GM12878 (cell line): Measurements from ENCODE around the gene EED. TPM values are rescaled to one million over a fixed set of nuclear protein-coding genes. Genes with fewer than 3 reads are reported as not detected.

Experiments used
- ATAC-seq: fragments of 200-7000 bp; cut with Tn5 transposase; 3 replicates; pipeline ENCODE4 v1.9.1; 2020; ENCODE audit warnings: mild to moderate bottlenecking, moderate library complexity
- BruUV-seq: library from RNA; stranded (reverse); fragments of 400-500 nt; replicated peaks from 2 replicates; lab custom pipeline; 2021; lab: Mats Ljungman, UMichigan
- CTCF ChIA-PET: fragments of 300-600 bp; sonication (Branson Sonifier 250); formaldehyde crosslinking; extraction: SDS; loops from one replicate; lab custom pipeline; 2021; ENCODE audit warnings: inconsistent platforms; lab: Yijun Ruan, JAX
- POLR2A ChIA-PET: fragments of 350-600 bp; formaldehyde crosslinking; extraction: SDS; loops from one replicate; lab custom pipeline; 2021; ENCODE audit warnings: inconsistent platforms; lab: Charles Lee
- RAD21 ChIA-PET: fragments of 300-600 bp; sonication (Branson Sonifier 250); formaldehyde crosslinking; loops from one replicate; lab custom pipeline; 2023; ENCODE audit warnings: antibody characterized with exemption; ENCODE audit not compliant: unreplicated experiment; lab: Charles Lee
- SMC1A ChIA-PET: fragments of 300-600 bp; sonication (Branson Sonifier 250); formaldehyde crosslinking; loops from one replicate; lab custom pipeline; 2023; ENCODE audit not compliant: unreplicated experiment, uncharacterized antibody; lab: Charles Lee
- DNase-seq: peaks from one replicate; pipeline ENCODE4 v3.0.0-alpha.2; 2011; ENCODE audit warnings: low read depth, low spot score
- FAIRE-seq: peaks from 3 replicates; lab custom pipeline; 2011; peaks lifted over from hg19 to GRCh38; lab: Jason Lieb, UNC
- H2AFZ ChIP-seq: 2 replicates; pipeline ENCODE4 v1.6.0; 2011; ENCODE audit warnings: low read depth, low read length, control low read depth; ENCODE audit not compliant: control insufficient read depth
- H3K27ac ChIP-seq: 2 replicates; pipeline ENCODE4 v1.5.1; 2011; ENCODE audit warnings: control low read depth; ENCODE audit not compliant: control insufficient read depth, insufficient read depth
- H3K27me3 ChIP-seq, 2 experiments: replicated peaks in 1 of 2; 2 replicates each; pipeline versions ENCODE4 v1.6.0 to v1.6.1; 2011; ENCODE audit warnings: low read length in 1 of 2; ENCODE audit not compliant: control insufficient read depth in 2 of 2, insufficient read depth in 2 of 2
- H3K36me3 ChIP-seq, 2 experiments: 2 replicates each; pipeline ENCODE4 v1.5.1; 2011; ENCODE audit warnings: low read length in 1 of 2; ENCODE audit not compliant: control insufficient read depth in 2 of 2, insufficient read depth in 2 of 2
- H3K4me1 ChIP-seq: 2 replicates; pipeline ENCODE4 v1.6.1; 2011; ENCODE audit warnings: mild to moderate bottlenecking, low read length, moderate library complexity, mixed read lengths; ENCODE audit not compliant: control insufficient read depth, insufficient read depth
- H3K4me2 ChIP-seq: 2 replicates; pipeline ENCODE4 v1.6.0; 2011; ENCODE audit warnings: control low read depth; ENCODE audit not compliant: control insufficient read depth, insufficient read depth
- H3K4me3 ChIP-seq: fragments of 200-600 bp; sonication (generic); 2 replicates; pipeline ENCODE4 v1.5.1; 2016
- H3K79me2 ChIP-seq: 2 replicates; pipeline ENCODE4 v1.6.0; 2011; ENCODE audit warnings: low read length; ENCODE audit not compliant: control insufficient read depth, insufficient read depth
- H3K9ac ChIP-seq: 2 replicates; pipeline ENCODE4 v1.8.0; 2011; ENCODE audit warnings: low read length, control low read depth, mixed read lengths; ENCODE audit not compliant: control insufficient read depth, insufficient read depth
- H3K9me3 ChIP-seq: replicated peaks from 3 replicates; pipeline ENCODE4 v1.5.1; 2011; ENCODE audit warnings: mild to moderate bottlenecking, low read length; ENCODE audit not compliant: control insufficient read depth, insufficient read depth
- H4K20me1 ChIP-seq: 2 replicates; pipeline ENCODE4 v1.6.0; 2011; ENCODE audit not compliant: control insufficient read depth, insufficient read depth
- CTCF ChIP-seq, 3 experiments: IDR thresholded peaks in 2 of 3; conservative IDR thresholded peaks in 1 of 3; 2 replicates each; pipeline ENCODE4 v1.5.1; 2011; ENCODE audit warnings: low read depth in 3 of 3, low read length in 3 of 3, mild to moderate bottlenecking in 3 of 3, control low read depth in 2 of 3, moderate library complexity in 2 of 3, inconsistent platforms in 1 of 3, mixed read lengths in 1 of 3; ENCODE audit not compliant: control insufficient read depth in 2 of 3, insufficient read depth in 1 of 3; ENCODE audit errors: extremely low read depth in 1 of 3
- E2F8 ChIP-seq: fragments of 450-650 bp; IDR thresholded peaks from 2 replicates; pipeline ENCODE4 v1.6.1; 2018; ENCODE audit warnings: mild to moderate bottlenecking, low read depth, moderate library complexity; ENCODE audit not compliant: partially characterized antibody
- SKIL ChIP-seq: fragments of 450-650 bp; IDR thresholded peaks from 2 replicates; pipeline ENCODE4 v1.6.1; 2017; ENCODE audit warnings: mild to moderate bottlenecking, low read depth, inconsistent platforms; ENCODE audit not compliant: poor library complexity, severe bottlenecking
- ZNF24 ChIP-seq: fragments of 450-650 bp; IDR thresholded peaks from 2 replicates; pipeline ENCODE4 v1.6.1; 2017; ENCODE audit warnings: antibody characterized with exemption, mild to moderate bottlenecking
- ZNF622 ChIP-seq: fragments of 450-650 bp; IDR thresholded peaks from 2 replicates; pipeline ENCODE4 v1.6.1; 2017; ENCODE audit warnings: mild to moderate bottlenecking, inconsistent platforms
- WGBS: methylation state at CpG from one replicate; pipeline ENCODE4 v1.1.6; 2016; ENCODE audit warnings: low lambda C conversion rate; ENCODE audit not compliant: insufficient replicate concordance, insufficient coverage; ENCODE audit errors: missing lambda C conversion rate; 5-methylcytosine and 5-hydroxymethylcytosine counted together
- in situ Hi-C: fragments of 300-500 bp; cut with MboI; formaldehyde crosslinking; loops from 9 replicates; pipeline ENCODE4 v1.14.3; 2018; ENCODE audit warnings: mixed read lengths
- intact Hi-C: fragments of 100-400 bp; cut with micrococcal nuclease; formaldehyde crosslinking; loops from one replicate; pipeline ENCODE4 v1.14.2; 2022; ENCODE audit not compliant: unreplicated experiment
- polyA plus RNA-seq, 11 experiments: library from polyadenylated mRNA; depleted of rRNA in 4 of 11; unstranded in 6 of 11; stranded (reverse) in 5 of 11; fragments of >200 nt; fragmentation: Nextera tagmentation in 4 of 11; fragmentation: Illumina TruSeq in 1 of 11; extraction: Ambion mirVana in 4 of 11; extraction: Trizol in 1 of 11; gene quantifications; 1 replicate in 1 of 11; 2 replicates in 10 of 11; pipeline versions ENCODE4 v1.2.1 to v1.2.3, GENCODE V29; 2011 to 2016; ENCODE audit warnings: inconsistent platforms in 2 of 11, missing spikeins in 2 of 11, low read depth in 1 of 11
- total RNA-seq, 4 experiments: library from RNA; depleted of rRNA in 3 of 4; stranded (reverse); fragments of >200 nt in 3 of 4; fragmentation: Illumina TruSeq in 1 of 4; extraction: Trizol in 1 of 4; gene quantifications; 2 replicates each; pipeline versions ENCODE4 v1.2.1 to v1.2.3, GENCODE V29; 2013 to 2021

EED gene
- total and polyA plus RNA-seq, 10 of the 15 experiments (the other 5 are each of a cell fraction or from before 2014, with no cell fraction given), result 41.5 to 140 (median 72.2) TPM

GRCh38 chr11:86269645-86270044, 25.1 kb downstream of the EED start:
- no peak for TF ChIP-seq ZNF622
- 0 out of 2 replicates have a peak, but pooled peaks have one; percentile 30 for TF ChIP-seq ZNF24
- TF ChIP-seq, all 136 proteins: peak for 1
- CTCF ChIA-PET, result interaction anchor here (0.9 to 1.8 kb wide), 2 partner anchors 18 to 415 kb away, joined by 3 to 5 read pairs; partner anchors contain the start of gene CCDC83
- no peak for FAIRE-seq
- peaks cover 0 to 23% of the 10 kb centered on the region in 2 experiments; a peak in 2 of 4 replicates for H3K36me3 ChIP-seq
- H2AFZ ChIP-seq, result no peak overlapping the region
- no TSS peak for BruUV-seq
- no peak for ATAC-seq
- H3K9me3 ChIP-seq, result peaks cover 2% of the 10 kb centered on the region; the same call in 2 of the 3 replicates
- no peaks in the 10 kb centered on the region for H3K27me3 ChIP-seq
- 48% methylated on average over 1 of the region's 1 CpG for WGBS
- SMC1A ChIA-PET, result interaction anchor here (0.6 to 2.3 kb wide), 3 partner anchors 10 to 746 kb away, joined by 3 to 9 read pairs (median 3); no protein-coding TSS in a partner anchor
- DNase-seq, result no peak
- peaks cover 48% of the 10 kb centered on the region for H3K79me2 ChIP-seq
- POLR2A ChIA-PET, result interaction anchor here (0.6 kb wide), 1 partner anchor 310 kb away, joined by 8 read pairs; no protein-coding TSS in a partner anchor
- intact Hi-C loops (no loop called here), in situ Hi-C loops (no loop called here)
- no peak overlapping the region for H3K4me3 ChIP-seq
- no peaks in the 10 kb centered on the region for H3K4me1 ChIP-seq
- no peak overlapping the region for H3K27ac ChIP-seq
- no peak overlapping the region for H3K9ac ChIP-seq
- H4K20me1 ChIP-seq, result no peaks in the 10 kb centered on the region
- H3K4me2 ChIP-seq, result no peak overlapping the region
- RAD21 ChIA-PET, result interaction anchor here (0.7 to 1.2 kb wide), 2 partner anchors 13 to 127 kb away, joined by 3 to 4 read pairs; no protein-coding TSS in a partner anchor

- FAIRE-seq, result no peak
- H3K27me3 ChIP-seq, result no peaks in the 10 kb centered on the region
- no peak overlapping the region for H3K9ac ChIP-seq
- peaks cover 52% of the 10 kb centered on the region for H3K79me2 ChIP-seq
- H3K36me3 ChIP-seq, result peaks cover 1 to 43% of the 10 kb centered on the region in 2 experiments
- no peak overlapping the region for H2AFZ ChIP-seq
- BruUV-seq, result no TSS peak
- in situ Hi-C loops, result no loop called here
- intact Hi-C loops, result no loop called here
- no peaks in the 10 kb centered on the region for H4K20me1 ChIP-seq
- no peak overlapping the region for H3K4me3 ChIP-seq
- ChIA-PET SMC1A (interaction anchor here (1.0 to 2.0 kb wide), 6 partner anchors 10 to 233 kb away, joined by 3 to 7 read pairs (median 3); no protein-coding TSS in a partner anchor), POLR2A (no interaction called here), CTCF (interaction anchor here (0.7 to 1.9 kb wide), 10 partner anchors 8 to 300 kb away, joined by 3 to 9 read pairs (median 4); partner anchors contain the start of gene PICALM), RAD21 (no interaction called here)
- H3K4me2 ChIP-seq, result no peak overlapping the region
- H3K9me3 ChIP-seq, result peaks cover 4% of the 10 kb centered on the region; the same call in 2 of the 3 replicates
- peak; percentile 58 for ATAC-seq
- TF ChIP-seq E2F8 (no peak), SKIL (no peak), CTCF (IDR thresholded peaks at IDR 0.05 in 2 of 3, conservative IDR thresholded peaks at IDR 0.05 in 1 of 3; ENCODE audit: control insufficient read depth in 2 of 3, extremely low read depth in 1 of 3, insufficient read depth in 1 of 3, low read depth in 3 of 3, low read length in 3 of 3) (peak; percentile 10 to 24 (median 17); a peak in 1 of 6 replicates)
- no peak for DNase-seq
- 97% methylated on average over 6 of the region's 6 CpGs for WGBS
- H3K4me1 ChIP-seq, result 0 out of 2 replicates have a peak, but pooled peaks cover 3% of the 10 kb centered on the region
- no peak overlapping the region for H3K27ac ChIP-seq
These were observed 29.9 kb downstream of the EED start for GRCh38 chr11:86274503-86274902.
